Prostate gland (tissue), 2 donors: ENCODE results near the gene UVSSA. TPM values are rescaled to one million over a fixed set of nuclear protein-coding genes. Genes with fewer than 3 reads are reported as not detected.
A peak's percentile ranks its signal among the peaks of the same experiment; 100 is the strongest.

Source experiments
- DNase-seq: peaks from one replicate; pipeline ENCODE4 v3.0.0-alpha.2; 2019; ENCODE audit warnings: low spot score
- H3K27ac ChIP-seq, 2 donors: fragments of 200-600 bp; sonication (generic); 2 replicates each; pipeline ENCODE4 v1.5.1; 2017 to 2019
- H3K27me3 ChIP-seq: fragments of 200-600 bp; sonication (generic); replicated peaks from 2 replicates; pipeline ENCODE4 v1.5.1; 2019; ENCODE audit not compliant: insufficient read depth
- H3K36me3 ChIP-seq, 2 donors: fragments of 200-600 bp; sonication (generic); 1 replicate in 1 of 2; 2 replicates in 1 of 2; pipeline versions ENCODE4 v1.5.1 to v1.8.1; 2017 to 2019
- H3K4me1 ChIP-seq: fragments of 200-600 bp; sonication (generic); replicated peaks from 2 replicates; pipeline ENCODE4 v1.5.1; 2019
- H3K4me3 ChIP-seq, 2 donors: fragments of 200-600 bp; sonication (generic); 2 replicates each; pipeline ENCODE4 v1.5.1; 2017 to 2019
- H3K9me3 ChIP-seq: fragments of 200-600 bp; sonication (generic); 2 replicates; pipeline ENCODE4 v1.5.1; 2017
- CTCF ChIP-seq, 4 experiments: fragments of 200-600 bp in 2 of 4; fragments of 450-650 bp in 2 of 4; sonication (generic) in 2 of 4; IDR thresholded peaks; 1 replicate in 3 of 4; 2 replicates in 1 of 4; pipeline ENCODE4 v1.5.1; 2016 to 2019; ENCODE audit warnings: antibody characterized with exemption in 4 of 4, mild to moderate bottlenecking in 2 of 4, moderate library complexity in 2 of 4
- POLR2A ChIP-seq: fragments of 450-650 bp; IDR thresholded peaks from one replicate; pipeline ENCODE4 v1.6.1; 2016; ENCODE audit warnings: antibody characterized with exemption, mild to moderate bottlenecking
- POLR2AphosphoS5 ChIP-seq: sonication (generic); formaldehyde crosslinking; IDR thresholded peaks from one replicate; pipeline ENCODE4 v1.6.1; 2017; ENCODE audit warnings: antibody characterized with exemption
- WGBS: methylation state at CpG from one replicate; pipeline ENCODE4 v1.1.5; 2018; 5-methylcytosine and 5-hydroxymethylcytosine counted together
- intact Hi-C: fragments of 100-400 bp; cut with DNase I; formaldehyde crosslinking; loops from one replicate; pipeline ENCODE4 v1.14.2; 2022
- total RNA-seq, 2 donors: library from RNA; depleted of rRNA; stranded (reverse); fragments of >200 nt; gene quantifications; one replicate each; pipeline ENCODE4 v1.1.0, GENCODE V29; 2016

The UVSSA gene
- total RNA-seq, 2 donors from 2014 or later: 20.8 to 47.9 TPM

DNA sequence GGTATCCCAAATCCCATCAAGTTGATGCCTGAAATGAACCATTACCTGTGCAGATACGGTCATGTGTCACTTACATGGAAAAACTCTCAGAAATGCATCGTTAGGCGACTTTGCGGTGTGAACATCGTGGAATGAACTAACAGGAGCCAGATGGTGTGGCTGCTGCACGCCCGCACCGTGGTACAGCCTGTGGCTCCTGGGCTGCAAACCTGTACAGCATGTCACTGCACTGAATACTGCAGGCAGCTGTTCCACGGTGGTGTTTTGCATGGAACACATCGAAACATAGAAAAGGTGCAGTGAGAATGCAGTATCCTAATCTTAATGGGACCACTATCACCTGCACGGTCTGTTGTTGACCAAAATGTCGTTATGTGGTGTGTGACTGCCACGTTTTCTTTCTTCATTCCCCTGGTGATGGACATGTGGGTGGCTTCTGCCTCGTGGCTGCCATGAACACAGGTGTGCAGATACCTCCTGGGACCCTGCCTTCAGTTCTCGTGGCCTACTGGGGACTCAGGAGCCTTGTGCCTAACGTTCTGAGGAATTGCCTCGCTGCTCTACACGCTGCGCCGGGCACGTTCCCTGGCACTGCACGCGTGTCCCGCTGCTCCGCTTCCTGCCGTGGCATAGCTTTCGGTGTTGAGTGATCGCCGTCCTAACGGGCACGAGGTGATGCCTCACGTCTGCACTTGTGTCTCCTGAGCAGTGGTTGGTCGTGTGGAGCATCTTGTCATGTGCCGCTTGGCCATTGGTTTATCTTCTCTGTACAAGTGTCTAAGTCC, 38.9 kb upstream of the UVSSA start:
- peaks cover 3% of the 10 kb centered on the region for H3K4me1 ChIP-seq
- DNase-seq: no peak
- H3K4me3 ChIP-seq: no peak overlapping the region
- H3K36me3 ChIP-seq: peaks cover 0 to 2% of the 10 kb centered on the region in 2 donors
- H3K27me3 ChIP-seq: no peaks in the 10 kb centered on the region
- H3K27ac ChIP-seq: no peak overlapping the region
- 90% methylated on average over 34 of the region's 34 CpGs for WGBS
- no peaks in the 10 kb centered on the region for H3K9me3 ChIP-seq
- intact Hi-C loops: no loop called here
- TF ChIP-seq POLR2A (no peak), CTCF (IDR thresholded peaks at IDR 0.05) (no peak), POLR2AphosphoS5 (no peak)

DNA sequence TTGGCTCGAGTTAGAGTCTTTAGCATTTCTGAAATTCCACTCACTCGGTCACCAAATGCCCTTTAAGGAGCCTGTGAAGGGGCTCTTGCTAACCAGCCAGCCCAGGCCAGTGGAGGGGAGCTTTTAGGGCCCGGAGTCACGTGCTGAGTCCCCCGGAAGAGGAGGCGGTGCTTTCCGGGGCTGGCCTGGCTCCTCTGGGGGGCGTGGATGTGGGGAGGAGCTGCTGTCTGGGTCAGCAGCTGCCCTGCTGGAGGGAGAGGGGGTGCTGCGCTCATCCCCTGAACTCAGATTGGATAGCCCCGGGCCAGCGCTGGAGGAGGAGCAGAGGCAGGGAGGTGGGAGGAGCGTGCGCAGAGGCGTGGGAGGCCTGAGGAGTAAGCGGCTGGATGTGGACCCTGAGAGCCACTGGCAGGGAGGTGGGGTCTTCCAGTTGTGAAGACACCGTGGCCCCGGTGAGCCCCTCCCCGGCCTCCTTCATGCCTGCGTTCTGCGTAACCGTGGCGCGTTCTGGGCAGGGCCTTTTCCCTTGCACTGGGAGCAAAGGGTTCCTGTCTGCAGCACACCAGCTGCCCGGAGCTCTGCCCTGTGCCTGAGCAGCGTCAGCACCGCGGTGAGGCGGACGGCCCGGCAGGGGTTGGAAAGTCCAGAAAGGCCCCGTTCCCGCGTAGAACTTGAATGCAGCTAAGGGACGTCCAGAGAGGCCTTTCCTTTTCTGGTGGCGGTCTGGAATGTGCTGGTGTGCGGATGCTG, 37.6 kb upstream of the UVSSA start:
- H3K27ac ChIP-seq: peak overlapping the region; percentile 66 to 79
- intact Hi-C loops: no loop called here
- no peaks in the 10 kb centered on the region for H3K27me3 ChIP-seq
- DNase-seq: peak; percentile 85
- TF ChIP-seq POLR2A (no peak), POLR2AphosphoS5 (peak; percentile 88), CTCF (IDR thresholded peaks at IDR 0.05) (peak in 1 of 4 experiments; percentile 11)
- H3K4me1 ChIP-seq: peaks cover 3% of the 10 kb centered on the region
- no peaks in the 10 kb centered on the region for H3K9me3 ChIP-seq
- WGBS: 3% methylated on average over 36 of the region's 36 CpGs
- H3K36me3 ChIP-seq: peaks cover 5 to 7% of the 10 kb centered on the region in 2 donors
- peak overlapping the region; percentile 27 to 32 for H3K4me3 ChIP-seq

DNA sequence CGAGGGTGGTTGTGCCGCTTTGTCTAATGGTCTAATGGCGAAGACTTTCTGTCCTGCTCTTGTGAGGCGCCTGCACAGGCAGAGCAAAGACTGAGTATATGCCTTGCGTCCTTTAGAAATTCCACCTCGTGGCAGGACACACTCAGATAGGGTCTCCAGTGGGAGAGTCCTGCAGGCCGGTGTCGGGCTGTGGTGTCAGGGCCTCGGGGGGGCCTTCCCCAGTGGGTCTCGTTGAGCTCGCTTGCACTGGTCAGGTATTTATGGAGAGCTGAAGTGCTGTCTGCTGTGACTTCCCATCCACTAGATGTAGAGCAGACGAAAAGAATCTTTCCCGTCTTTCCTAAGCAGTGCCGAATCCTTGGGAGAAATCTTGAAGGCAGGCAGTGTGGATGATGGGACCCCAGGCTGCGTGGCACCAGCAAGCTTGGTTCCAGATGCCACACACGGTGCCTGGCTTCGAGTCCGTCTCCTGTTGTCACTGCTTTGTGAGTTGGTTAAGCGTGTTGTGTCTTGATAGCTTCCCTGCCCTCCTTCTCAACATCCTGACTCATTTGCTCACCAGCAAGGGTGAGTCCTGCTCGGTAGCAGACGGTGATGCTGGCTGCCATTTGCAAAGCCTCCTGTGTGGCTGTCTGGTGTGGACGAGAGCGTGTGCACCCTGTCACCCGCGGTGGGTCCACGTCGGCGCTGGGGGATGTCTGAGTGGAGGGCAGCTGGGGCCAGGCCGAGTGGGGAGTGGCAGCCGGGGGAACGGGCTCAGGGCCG, 36.8 kb upstream of the UVSSA start:
- H3K9me3 ChIP-seq: no peaks in the 10 kb centered on the region
- peak overlapping the region; percentile 27 to 32 for H3K4me3 ChIP-seq
- intact Hi-C loops: no loop called here
- peaks cover 7 to 9% of the 10 kb centered on the region in 2 donors for H3K36me3 ChIP-seq
- peaks cover 3% of the 10 kb centered on the region for H3K4me1 ChIP-seq
- TF ChIP-seq POLR2AphosphoS5 (no peak), CTCF (IDR thresholded peaks at IDR 0.05) (no peak), POLR2A (no peak)
- H3K27me3 ChIP-seq: no peaks in the 10 kb centered on the region
- DNase-seq: no peak
- peak overlapping the region; percentile 66 to 79 for H3K27ac ChIP-seq
- 55% methylated on average over 28 of the region's 32 CpGs for WGBS

- TF ChIP-seq CTCF (IDR thresholded peaks at IDR 0.05) (no peak), POLR2AphosphoS5 (no peak), POLR2A (no peak)
- Histone ChIP-seq H3K27me3 (no peaks in the 10 kb centered on the region), H3K4me3 (no peak overlapping the region), H3K4me1 (peaks cover 3% of the 10 kb centered on the region), H3K27ac (no peak overlapping the region), H3K36me3 (peaks cover 8 to 9% of the 10 kb centered on the region in 2 donors), H3K9me3 (no peaks in the 10 kb centered on the region)
- DNase-seq: no peak
- intact Hi-C loops: no loop called here
- 87% methylated on average over 47 of the region's 49 CpGs for WGBS
Observed at GRCh38 chr4:1310796-1311631, 36.0 kb upstream of the UVSSA start.
